Gastroesophageal sphincter (tissue), 3 donors: ENCODE data around the gene HELZ.

ENCODE experiments used
- EP300 ChIP-seq: sonication (generic); formaldehyde crosslinking; IDR thresholded peaks from one replicate; pipeline ENCODE4 v1.6.1; 2017; ENCODE audit warnings: antibody characterized with exemption, mild to moderate bottlenecking
- POLR2A ChIP-seq, 2 donors: fragments of 450-650 bp; IDR thresholded peaks; one replicate each; pipeline ENCODE4 v1.6.1; 2017; ENCODE audit warnings: antibody characterized with exemption in 2 of 2, mild to moderate bottlenecking in 2 of 2, moderate library complexity in 1 of 2
- TF ChIP-seq, protein P1 (sequence below), 4 experiments: fragments of 200-600 bp in 2 of 4; fragments of 450-650 bp in 2 of 4; sonication (generic) in 1 of 4; IDR thresholded peaks; one replicate each; pipeline ENCODE4 v1.5.1; 2017 to 2019; ENCODE audit warnings: antibody characterized with exemption in 4 of 4, mild to moderate bottlenecking in 2 of 4, moderate library complexity in 2 of 4

DNA sequence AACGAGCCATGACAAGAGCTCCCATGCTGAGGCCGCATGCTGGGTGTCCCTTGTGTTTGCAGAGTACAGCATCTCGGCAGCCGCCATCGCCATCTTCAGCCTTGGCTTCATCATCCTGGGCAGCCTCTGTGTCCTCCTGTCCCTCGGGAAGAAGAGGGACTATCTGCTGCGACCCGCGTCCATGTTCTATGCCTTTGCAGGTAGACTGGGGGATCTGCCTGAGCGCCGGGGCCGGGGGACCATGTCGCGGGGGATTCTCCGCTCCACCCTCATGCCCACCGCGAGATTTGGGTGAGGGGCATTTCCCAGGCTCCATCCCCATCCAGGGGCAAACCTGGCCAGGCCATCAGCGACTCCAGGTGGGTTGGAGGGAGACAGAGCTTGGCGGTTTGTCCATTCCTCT, 190.0 kb downstream of the HELZ start:
- TF ChIP-seq, protein P1, sequence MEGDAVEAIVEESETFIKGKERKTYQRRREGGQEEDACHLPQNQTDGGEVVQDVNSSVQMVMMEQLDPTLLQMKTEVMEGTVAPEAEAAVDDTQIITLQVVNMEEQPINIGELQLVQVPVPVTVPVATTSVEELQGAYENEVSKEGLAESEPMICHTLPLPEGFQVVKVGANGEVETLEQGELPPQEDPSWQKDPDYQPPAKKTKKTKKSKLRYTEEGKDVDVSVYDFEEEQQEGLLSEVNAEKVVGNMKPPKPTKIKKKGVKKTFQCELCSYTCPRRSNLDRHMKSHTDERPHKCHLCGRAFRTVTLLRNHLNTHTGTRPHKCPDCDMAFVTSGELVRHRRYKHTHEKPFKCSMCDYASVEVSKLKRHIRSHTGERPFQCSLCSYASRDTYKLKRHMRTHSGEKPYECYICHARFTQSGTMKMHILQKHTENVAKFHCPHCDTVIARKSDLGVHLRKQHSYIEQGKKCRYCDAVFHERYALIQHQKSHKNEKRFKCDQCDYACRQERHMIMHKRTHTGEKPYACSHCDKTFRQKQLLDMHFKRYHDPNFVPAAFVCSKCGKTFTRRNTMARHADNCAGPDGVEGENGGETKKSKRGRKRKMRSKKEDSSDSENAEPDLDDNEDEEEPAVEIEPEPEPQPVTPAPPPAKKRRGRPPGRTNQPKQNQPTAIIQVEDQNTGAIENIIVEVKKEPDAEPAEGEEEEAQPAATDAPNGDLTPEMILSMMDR (IDR thresholded peaks at IDR 0.05) = no peak
- TF ChIP-seq POLR2A (IDR thresholded peaks at IDR 0.05) (no peak), EP300 (no peak)
